Gastroesophageal sphincter (tissue), 4 donors: ENCODE results near the gene RASIP1. TPM values are rescaled to one million over a fixed set of nuclear protein-coding genes. Genes with fewer than 3 reads are reported as not detected.

Experiments
- ATAC-seq: fragments of 150-250 bp; one replicate; pipeline ENCODE4 v1.9.1; 2016; ENCODE audit warnings: mild to moderate bottlenecking, moderate library complexity
- H3K27ac ChIP-seq, 4 donors: fragments of 200-600 bp; sonication (generic) in 3 of 4; 1 replicate in 3 of 4; 2 replicates in 1 of 4; pipeline ENCODE4 v1.5.1; 2016 to 2019
- H3K27me3 ChIP-seq: fragments of 200-600 bp; sonication (generic); one replicate; pipeline ENCODE4 v1.5.1; 2019
- H3K36me3 ChIP-seq, 2 donors: fragments of 200-600 bp; sonication (generic); one replicate each; pipeline ENCODE4 v1.5.1; 2019; ENCODE audit warnings: control low read depth in 1 of 2
- H3K4me1 ChIP-seq, 3 donors: fragments of 200-600 bp; sonication (generic); 1 replicate in 2 of 3; 2 replicates in 1 of 3; pipeline ENCODE4 v1.5.1; 2016 to 2019; ENCODE audit warnings: control low read depth in 2 of 3
- H3K4me3 ChIP-seq, 2 donors: fragments of 200-600 bp; sonication (generic); one replicate each; pipeline ENCODE4 v1.5.1; 2019; ENCODE audit warnings: mild to moderate bottlenecking in 1 of 2, moderate library complexity in 1 of 2
- H3K9me3 ChIP-seq, 3 donors: fragments of 200-600 bp; sonication (generic); one replicate each; pipeline ENCODE4 v1.5.1; 2017 to 2019; ENCODE audit warnings: control low read depth in 2 of 3
- EP300 ChIP-seq: sonication (generic); formaldehyde crosslinking; IDR thresholded peaks from one replicate; pipeline ENCODE4 v1.6.1; 2017; ENCODE audit warnings: antibody characterized with exemption, mild to moderate bottlenecking
- POLR2A ChIP-seq, 2 donors: fragments of 450-650 bp; IDR thresholded peaks; one replicate each; pipeline ENCODE4 v1.6.1; 2017; ENCODE audit warnings: antibody characterized with exemption in 2 of 2, mild to moderate bottlenecking in 2 of 2, moderate library complexity in 1 of 2
- POLR2AphosphoS5 ChIP-seq: sonication (generic); formaldehyde crosslinking; IDR thresholded peaks from one replicate; pipeline ENCODE4 v1.6.1; 2017; ENCODE audit warnings: antibody characterized with exemption
- WGBS, 2 donors: methylation state at CpG; one replicate each; pipeline ENCODE4 v1.1.5; 2018; ENCODE audit warnings: low coverage in 1 of 2; 5-methylcytosine and 5-hydroxymethylcytosine counted together
- total RNA-seq, 4 donors: library from RNA; depleted of rRNA; stranded (reverse); fragments of >200 nt; gene quantifications; one replicate each; pipeline ENCODE4 v1.1.0, GENCODE V29; 2016
- TF ChIP-seq, protein P1 (sequence below), 4 experiments: fragments of 200-600 bp in 2 of 4; fragments of 450-650 bp in 2 of 4; sonication (generic) in 1 of 4; IDR thresholded peaks; one replicate each; pipeline ENCODE4 v1.5.1; 2017 to 2019; ENCODE audit warnings: antibody characterized with exemption in 4 of 4, mild to moderate bottlenecking in 2 of 4, moderate library complexity in 2 of 4

The RASIP1 gene
- total RNA-seq, 4 donors from 2014 or later, result 9.8 to 16.4 (median 10.3) TPM

DNA sequence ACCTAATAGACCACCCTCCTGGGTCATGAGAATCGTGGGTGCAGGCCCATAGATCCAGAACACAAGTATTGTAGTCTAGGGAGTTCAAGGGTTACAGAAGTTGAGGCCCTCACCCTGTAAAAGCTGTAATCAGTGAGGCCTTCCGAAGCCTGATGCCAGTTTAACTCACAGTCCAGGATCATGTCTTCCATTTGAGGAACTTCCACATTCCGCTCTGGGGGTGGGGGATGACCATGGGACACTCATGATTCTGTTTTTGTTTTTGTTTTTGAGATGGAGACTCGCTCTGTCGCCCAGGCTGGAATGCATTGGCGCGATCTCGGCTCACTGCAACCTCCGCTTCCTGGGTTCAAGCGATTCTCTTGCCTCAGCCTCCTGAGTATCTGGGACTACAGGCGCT lies 1.7 kb upstream of the RASIP1 start:
- ATAC-seq, result no peak
- Histone ChIP-seq H3K27me3 (peaks cover 22% of the 10 kb centered on the region), H3K36me3 (no peaks in the 10 kb centered on the region), H3K27ac (peak overlapping the region in 3 of 4 donors; percentile 16 to 80 (median 73)), H3K9me3 (no peaks in the 10 kb centered on the region), H3K4me1 (peaks cover 0 to 40% (median 0%) of the 10 kb centered on the region in 3 donors), H3K4me3 (no peak overlapping the region)
- WGBS, 2 donors, result 89 to 93% methylated on average over 3 to 11 of the region's 11 CpGs
- TF ChIP-seq, protein P1, sequence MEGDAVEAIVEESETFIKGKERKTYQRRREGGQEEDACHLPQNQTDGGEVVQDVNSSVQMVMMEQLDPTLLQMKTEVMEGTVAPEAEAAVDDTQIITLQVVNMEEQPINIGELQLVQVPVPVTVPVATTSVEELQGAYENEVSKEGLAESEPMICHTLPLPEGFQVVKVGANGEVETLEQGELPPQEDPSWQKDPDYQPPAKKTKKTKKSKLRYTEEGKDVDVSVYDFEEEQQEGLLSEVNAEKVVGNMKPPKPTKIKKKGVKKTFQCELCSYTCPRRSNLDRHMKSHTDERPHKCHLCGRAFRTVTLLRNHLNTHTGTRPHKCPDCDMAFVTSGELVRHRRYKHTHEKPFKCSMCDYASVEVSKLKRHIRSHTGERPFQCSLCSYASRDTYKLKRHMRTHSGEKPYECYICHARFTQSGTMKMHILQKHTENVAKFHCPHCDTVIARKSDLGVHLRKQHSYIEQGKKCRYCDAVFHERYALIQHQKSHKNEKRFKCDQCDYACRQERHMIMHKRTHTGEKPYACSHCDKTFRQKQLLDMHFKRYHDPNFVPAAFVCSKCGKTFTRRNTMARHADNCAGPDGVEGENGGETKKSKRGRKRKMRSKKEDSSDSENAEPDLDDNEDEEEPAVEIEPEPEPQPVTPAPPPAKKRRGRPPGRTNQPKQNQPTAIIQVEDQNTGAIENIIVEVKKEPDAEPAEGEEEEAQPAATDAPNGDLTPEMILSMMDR (IDR thresholded peaks at IDR 0.05), result no peak
- TF ChIP-seq POLR2AphosphoS5, result no peak
- no peak for TF ChIP-seq EP300
- no peak for TF ChIP-seq POLR2A (IDR thresholded peaks at IDR 0.05)

DNA sequence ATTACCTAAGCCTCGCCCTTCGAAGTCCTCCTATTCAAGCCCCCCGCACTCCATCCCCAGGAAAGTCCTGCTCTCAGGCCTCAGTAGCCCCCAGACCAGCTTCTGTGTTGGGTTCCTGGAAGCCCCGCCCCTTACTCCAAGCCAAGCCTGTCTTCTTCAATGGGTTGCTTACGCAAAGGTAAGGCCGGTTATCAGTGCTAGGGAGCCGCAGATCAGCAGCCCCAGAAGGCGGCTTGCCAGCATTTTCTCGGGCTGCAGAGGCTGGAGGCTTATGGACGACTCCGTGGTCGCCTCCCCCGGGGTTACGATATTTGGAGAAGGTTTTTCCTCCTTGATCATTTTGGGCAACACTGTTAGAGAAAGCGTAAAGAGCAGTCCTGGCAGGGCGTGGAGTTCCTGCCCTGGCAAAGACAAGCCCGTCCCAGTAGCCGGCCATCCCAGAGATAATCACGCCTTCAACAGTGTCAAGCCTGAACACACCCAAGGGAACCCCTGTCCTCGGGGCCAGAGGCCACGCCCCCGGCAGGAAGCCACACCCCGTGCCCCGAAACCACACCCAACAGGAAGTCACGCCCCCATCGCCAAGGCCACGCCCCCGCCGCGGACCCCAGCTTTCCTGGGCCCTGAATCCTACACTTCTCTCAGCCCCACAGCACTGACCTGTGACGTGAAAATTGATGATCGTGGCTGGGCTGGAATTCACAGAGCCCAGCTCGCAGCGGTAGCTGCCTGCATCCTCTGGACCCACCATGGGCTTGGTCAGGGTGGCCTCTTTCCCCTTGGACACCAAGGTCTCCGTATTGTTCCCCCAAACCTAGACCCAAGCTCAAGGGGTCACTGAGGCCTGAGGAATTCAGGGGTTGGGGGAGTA lies 954 bp upstream of the RASIP1 start:
- H3K27me3 ChIP-seq, result peaks cover 15% of the 10 kb centered on the region
- H3K4me1 ChIP-seq, result peaks cover 0 to 34% (median 0%) of the 10 kb centered on the region in 3 donors
- WGBS, 2 donors, result 68% methylated on average over 7 of the region's 35 CpGs; no CpG with 5 or more reads in 1 of the 2 donors
- TF ChIP-seq EP300 (no peak), POLR2A (IDR thresholded peaks at IDR 0.05) (no peak), POLR2AphosphoS5 (no peak)
- TF ChIP-seq, protein P1 (IDR thresholded peaks at IDR 0.05), result no peak
- H3K27ac ChIP-seq, result peak overlapping the region in 3 of 4 donors; percentile 49 to 80 (median 73)
- no peak for ATAC-seq
- no peaks in the 10 kb centered on the region for H3K9me3 ChIP-seq
- H3K4me3 ChIP-seq, result peak overlapping the region in 1 of 2 donors; percentile 62
- no peaks in the 10 kb centered on the region for H3K36me3 ChIP-seq

DNA sequence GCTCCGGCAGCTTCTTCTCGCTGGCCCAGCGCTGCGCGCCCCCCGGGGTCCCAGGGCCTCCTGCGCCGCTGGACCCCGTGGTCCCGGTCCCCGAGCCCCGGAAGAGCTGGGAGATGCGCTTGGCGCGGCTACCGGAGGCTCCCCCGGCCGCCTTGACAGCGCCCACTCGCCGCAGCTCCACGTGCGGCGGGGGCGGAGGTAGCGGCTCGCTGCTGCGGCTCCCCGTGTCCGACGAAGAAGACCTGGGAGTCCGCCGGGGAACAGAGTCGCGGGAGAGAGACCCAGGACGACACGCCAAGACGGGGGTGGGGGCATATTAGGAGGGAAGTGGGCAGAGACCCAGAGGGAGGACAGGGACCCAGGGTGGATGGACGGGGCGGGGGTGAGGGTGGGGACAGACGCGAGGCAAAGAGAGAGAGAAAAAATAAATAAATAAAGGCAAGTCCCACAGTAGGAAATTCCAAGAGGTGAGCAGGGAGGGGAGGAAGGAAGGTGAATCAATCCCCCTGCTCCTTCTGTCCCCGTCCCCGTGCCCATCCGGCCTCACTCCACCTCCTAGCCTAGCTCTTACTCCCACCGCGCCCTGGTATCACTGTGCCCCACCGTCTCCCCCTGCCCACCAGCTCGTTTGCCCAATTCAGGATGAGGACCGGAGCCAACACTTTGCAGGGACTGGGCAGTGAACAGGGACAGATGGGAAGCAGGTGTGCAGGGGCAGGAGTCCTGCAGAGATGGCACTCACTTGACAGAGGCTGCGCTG lies 826 bp downstream of the RASIP1 start:
- peaks cover 0 to 34% (median 0%) of the 10 kb centered on the region in 3 donors for H3K4me1 ChIP-seq
- TF ChIP-seq EP300, result no peak
- no peak for TF ChIP-seq POLR2AphosphoS5
- TF ChIP-seq POLR2A (IDR thresholded peaks at IDR 0.05), result no peak
- TF ChIP-seq, protein P1 (IDR thresholded peaks at IDR 0.05), result no peak
- ATAC-seq, result no peak
- H3K36me3 ChIP-seq, result no peaks in the 10 kb centered on the region
- peak overlapping the region in 3 of 4 donors; percentile 59 to 80 (median 73) for H3K27ac ChIP-seq
- H3K9me3 ChIP-seq, result no peaks in the 10 kb centered on the region
- peaks cover 6% of the 10 kb centered on the region for H3K27me3 ChIP-seq
- WGBS, 2 donors, result 33 to 40% methylated on average over 1 to 11 of the region's 51 CpGs
- H3K4me3 ChIP-seq, result peak overlapping the region; percentile 27 to 62

DNA sequence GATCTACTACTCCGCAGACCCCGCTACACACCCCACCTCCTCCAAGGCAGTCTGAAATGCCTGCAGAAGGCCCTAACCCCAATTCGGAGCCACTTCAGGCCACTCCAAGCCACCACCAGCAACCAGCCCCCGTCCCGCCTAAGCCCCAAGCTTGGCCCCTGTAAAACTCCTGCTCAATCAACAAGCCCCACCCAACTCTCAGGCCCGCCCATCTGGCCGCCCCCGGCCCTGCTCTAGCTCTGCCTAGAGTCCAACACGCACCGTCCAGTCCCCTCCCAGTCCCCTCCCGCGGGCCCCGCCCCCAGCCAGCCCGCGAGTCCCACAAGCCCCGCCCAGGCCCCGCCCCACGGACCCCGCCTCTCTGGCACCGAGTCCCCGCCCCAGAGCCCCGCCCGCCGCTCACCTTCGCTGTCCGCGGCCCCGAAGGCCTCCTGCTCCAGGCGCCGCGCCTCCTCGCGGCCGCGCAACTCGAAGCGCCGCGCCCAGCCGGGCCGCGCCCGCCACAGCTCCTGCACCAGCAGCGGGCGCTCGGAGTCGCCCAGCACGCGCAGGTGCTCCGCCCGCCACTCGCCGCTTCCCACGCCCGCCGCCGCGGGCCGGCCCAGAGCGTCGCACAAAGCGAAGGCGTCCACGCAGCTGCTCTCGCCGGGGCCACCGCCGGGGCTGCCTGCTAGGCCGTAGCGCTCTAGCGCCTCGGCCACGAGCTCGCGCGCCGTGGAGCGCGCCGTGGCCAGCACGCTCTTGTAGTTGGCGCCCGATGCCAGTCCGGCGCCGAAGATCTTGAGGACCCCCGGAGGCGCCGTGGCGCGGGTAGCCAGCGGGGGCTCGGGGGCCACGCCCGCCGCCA lies 1.6 kb downstream of the RASIP1 start:
- 6% methylated on average over 9 of the region's 96 CpGs; no CpG with 5 or more reads in 1 of the 2 donors for WGBS, 2 donors
- H3K9me3 ChIP-seq, result no peaks in the 10 kb centered on the region
- peaks cover 0 to 34% (median 0%) of the 10 kb centered on the region in 3 donors for H3K4me1 ChIP-seq
- peak; percentile 86 for ATAC-seq
- peak overlapping the region in 3 of 4 donors; percentile 59 to 80 (median 73) for H3K27ac ChIP-seq
- TF ChIP-seq EP300, result no peak
- TF ChIP-seq, protein P1 (IDR thresholded peaks at IDR 0.05), result peak in 3 of 4 experiments; percentile 59 to 69 (median 67)
- H3K4me3 ChIP-seq, result peak overlapping the region; percentile 27 to 62
- H3K27me3 ChIP-seq, result peaks cover 6% of the 10 kb centered on the region
- no peaks in the 10 kb centered on the region for H3K36me3 ChIP-seq
